ENCODE data around the gene BCL11A. TPM values are rescaled to one million over a fixed set of nuclear protein-coding genes. Genes with fewer than 3 reads are reported as not detected.

Gene BCL11A
- total RNA-seq, 1 donor from 2014 or later, result 29.8 TPM

DNA sequence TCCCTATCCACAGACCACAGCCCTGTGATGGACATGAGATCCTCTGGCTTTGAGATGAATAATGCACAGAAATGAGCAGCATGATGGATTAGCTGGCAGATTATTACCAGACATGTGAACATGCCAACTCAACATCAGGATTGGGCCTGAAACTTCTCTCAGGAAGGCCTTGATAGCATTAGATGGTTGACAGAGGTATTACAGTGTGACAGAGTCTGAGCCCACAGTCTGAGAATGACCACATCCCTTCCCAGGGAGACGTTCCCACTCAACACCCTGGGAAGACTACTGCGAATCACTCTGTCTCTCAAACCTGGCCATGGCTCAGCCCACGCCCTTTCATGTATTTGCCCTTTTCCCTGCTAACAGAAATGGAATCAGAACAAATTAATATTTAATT, 66.9 kb downstream of the BCL11A start:
- Mint-ChIP-seq H3K27me3 (ENCODE audit: low read depth, unreplicated experiment) (no peaks in the 10 kb centered on the region), H3K9me3 (ENCODE audit: unreplicated experiment) (no peaks in the 10 kb centered on the region), H3K4me3 (ENCODE audit: unreplicated experiment) (no peak overlapping the region), H3K4me1 (ENCODE audit: low read depth, unreplicated experiment) (peaks cover 54% of the 10 kb centered on the region), H3K36me3 (ENCODE audit: low read depth, unreplicated experiment) (peaks cover 5% of the 10 kb centered on the region), H3K27ac (ENCODE audit: unreplicated experiment) (peak overlapping the region; percentile 88)
- Histone ChIP-seq H2AFZ (ENCODE audit: low read depth, low read length) (no peak overlapping the region), H3K79me2 (ENCODE audit: insufficient read depth, low read length) (peaks cover 8% of the 10 kb centered on the region), H3K36me3 (ENCODE audit: insufficient read depth, low read length) (no peaks in the 10 kb centered on the region), H3K9me3 (ENCODE audit: insufficient read depth, low read depth, low read length) (no peaks in the 10 kb centered on the region), H3K9ac (ENCODE audit: low read length) (no peak overlapping the region), H3K4me3 (ENCODE audit: insufficient read depth, low read depth, low read length) (no peak overlapping the region), H3K4me2 (ENCODE audit: low read length) (no peak overlapping the region), H3K4me1 (ENCODE audit: insufficient read depth, low read length) (peaks cover 24% of the 10 kb centered on the region), H3K27me3 (ENCODE audit: insufficient read depth, low read length) (no peaks in the 10 kb centered on the region), H3K27ac (ENCODE audit: low read depth, low read length) (no peak overlapping the region), H4K20me1 (ENCODE audit: insufficient read depth, low read length) (no peaks in the 10 kb centered on the region)
- FAIRE-seq (no peak), DNase-seq (ENCODE audit: low read depth) (no peak)
- TF ChIP-seq, protein P1, sequence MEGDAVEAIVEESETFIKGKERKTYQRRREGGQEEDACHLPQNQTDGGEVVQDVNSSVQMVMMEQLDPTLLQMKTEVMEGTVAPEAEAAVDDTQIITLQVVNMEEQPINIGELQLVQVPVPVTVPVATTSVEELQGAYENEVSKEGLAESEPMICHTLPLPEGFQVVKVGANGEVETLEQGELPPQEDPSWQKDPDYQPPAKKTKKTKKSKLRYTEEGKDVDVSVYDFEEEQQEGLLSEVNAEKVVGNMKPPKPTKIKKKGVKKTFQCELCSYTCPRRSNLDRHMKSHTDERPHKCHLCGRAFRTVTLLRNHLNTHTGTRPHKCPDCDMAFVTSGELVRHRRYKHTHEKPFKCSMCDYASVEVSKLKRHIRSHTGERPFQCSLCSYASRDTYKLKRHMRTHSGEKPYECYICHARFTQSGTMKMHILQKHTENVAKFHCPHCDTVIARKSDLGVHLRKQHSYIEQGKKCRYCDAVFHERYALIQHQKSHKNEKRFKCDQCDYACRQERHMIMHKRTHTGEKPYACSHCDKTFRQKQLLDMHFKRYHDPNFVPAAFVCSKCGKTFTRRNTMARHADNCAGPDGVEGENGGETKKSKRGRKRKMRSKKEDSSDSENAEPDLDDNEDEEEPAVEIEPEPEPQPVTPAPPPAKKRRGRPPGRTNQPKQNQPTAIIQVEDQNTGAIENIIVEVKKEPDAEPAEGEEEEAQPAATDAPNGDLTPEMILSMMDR (IDR thresholded peaks at IDR 0.05; ENCODE audit: insufficient read depth, low read depth, low read length), result no peak
- TF ChIP-seq EZH2 (IDR thresholded peaks at IDR 0.05; ENCODE audit: insufficient read depth, low read length), result no peak

DNA sequence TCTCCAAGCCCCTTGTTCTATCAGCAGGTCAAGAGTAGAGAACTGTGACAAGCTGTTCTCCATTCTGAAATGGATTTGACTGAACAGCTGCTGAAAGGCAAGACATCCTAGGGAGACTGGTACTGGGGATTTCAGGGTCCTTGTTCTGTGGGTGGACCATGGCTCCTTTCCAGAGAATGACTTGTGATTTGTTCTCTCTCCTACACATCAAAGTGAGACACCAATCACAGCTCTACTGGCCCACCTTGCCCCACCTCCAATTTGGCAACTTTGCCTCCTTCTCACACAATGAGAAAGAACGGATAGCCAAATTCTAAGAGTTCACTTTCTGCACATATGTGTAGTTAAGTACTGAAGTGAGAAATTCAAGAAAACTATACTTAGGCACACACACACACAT, 67.4 kb downstream of the BCL11A start:
- H4K20me1 ChIP-seq (ENCODE audit: insufficient read depth, low read length), result no peaks in the 10 kb centered on the region
- Mint-ChIP-seq H3K4me3 (ENCODE audit: unreplicated experiment) (no peak overlapping the region), H3K4me1 (ENCODE audit: low read depth, unreplicated experiment) (peaks cover 58% of the 10 kb centered on the region), H3K27ac (ENCODE audit: unreplicated experiment) (peak overlapping the region; percentile 88), H3K27me3 (ENCODE audit: low read depth, unreplicated experiment) (no peaks in the 10 kb centered on the region), H3K9me3 (ENCODE audit: unreplicated experiment) (no peaks in the 10 kb centered on the region), H3K36me3 (ENCODE audit: low read depth, unreplicated experiment) (peaks cover 5% of the 10 kb centered on the region)
- H3K9me3 ChIP-seq (ENCODE audit: insufficient read depth, low read depth, low read length), result no peaks in the 10 kb centered on the region
- peaks cover 12% of the 10 kb centered on the region for H3K79me2 ChIP-seq (ENCODE audit: insufficient read depth, low read length)
- H3K27ac ChIP-seq (ENCODE audit: low read depth, low read length), result no peak overlapping the region
- no peaks in the 10 kb centered on the region for H3K36me3 ChIP-seq (ENCODE audit: insufficient read depth, low read length)
- no peaks in the 10 kb centered on the region for H3K27me3 ChIP-seq (ENCODE audit: insufficient read depth, low read length)
- H3K4me1 ChIP-seq (ENCODE audit: insufficient read depth, low read length), result peaks cover 24% of the 10 kb centered on the region
- no peak overlapping the region for H3K4me2 ChIP-seq (ENCODE audit: low read length)
- FAIRE-seq (no peak), DNase-seq (ENCODE audit: low read depth) (no peak)
- H2AFZ ChIP-seq (ENCODE audit: low read depth, low read length), result no peak overlapping the region
- H3K4me3 ChIP-seq (ENCODE audit: insufficient read depth, low read depth, low read length), result no peak overlapping the region
- H3K9ac ChIP-seq (ENCODE audit: low read length), result no peak overlapping the region
- TF ChIP-seq, protein P1 (IDR thresholded peaks at IDR 0.05; ENCODE audit: insufficient read depth, low read depth, low read length), result no peak
- no peak for TF ChIP-seq EZH2 (IDR thresholded peaks at IDR 0.05; ENCODE audit: insufficient read depth, low read length)

DNA sequence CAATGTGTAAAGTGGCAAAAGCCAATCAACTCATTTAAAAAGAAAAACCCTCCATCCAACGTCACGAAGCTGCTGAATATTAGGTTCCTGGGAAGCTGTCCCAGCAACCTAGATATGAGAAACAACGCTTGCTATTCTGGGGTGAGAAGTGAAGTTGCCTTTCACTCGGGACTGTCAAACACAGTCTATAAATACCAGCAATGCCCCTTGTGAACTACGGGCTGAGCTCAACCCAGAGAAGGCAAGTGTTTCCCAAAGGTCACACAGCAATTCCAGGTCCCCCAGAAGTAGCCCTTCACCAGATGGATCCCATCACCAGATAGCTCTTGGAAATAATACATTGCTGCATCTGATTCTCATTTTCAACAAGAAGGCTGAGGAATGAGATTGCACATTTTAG, 67.9 kb downstream of the BCL11A start:
- Mint-ChIP-seq H3K27me3 (ENCODE audit: low read depth, unreplicated experiment) (no peaks in the 10 kb centered on the region), H3K36me3 (ENCODE audit: low read depth, unreplicated experiment) (peaks cover 5% of the 10 kb centered on the region), H3K4me1 (ENCODE audit: low read depth, unreplicated experiment) (peaks cover 60% of the 10 kb centered on the region), H3K27ac (ENCODE audit: unreplicated experiment) (peak overlapping the region; percentile 88), H3K9me3 (ENCODE audit: unreplicated experiment) (no peaks in the 10 kb centered on the region), H3K4me3 (ENCODE audit: unreplicated experiment) (no peak overlapping the region)
- FAIRE-seq (no peak), DNase-seq (ENCODE audit: low read depth) (no peak)
- Histone ChIP-seq H2AFZ (ENCODE audit: low read depth, low read length) (no peak overlapping the region), H3K4me3 (ENCODE audit: insufficient read depth, low read depth, low read length) (no peak overlapping the region), H3K27me3 (ENCODE audit: insufficient read depth, low read length) (no peaks in the 10 kb centered on the region), H3K9me3 (ENCODE audit: insufficient read depth, low read depth, low read length) (no peaks in the 10 kb centered on the region), H3K36me3 (ENCODE audit: insufficient read depth, low read length) (no peaks in the 10 kb centered on the region), H3K79me2 (ENCODE audit: insufficient read depth, low read length) (peaks cover 17% of the 10 kb centered on the region), H3K4me2 (ENCODE audit: low read length) (no peak overlapping the region), H3K27ac (ENCODE audit: low read depth, low read length) (no peak overlapping the region), H3K4me1 (ENCODE audit: insufficient read depth, low read length) (peaks cover 24% of the 10 kb centered on the region), H3K9ac (ENCODE audit: low read length) (no peak overlapping the region), H4K20me1 (ENCODE audit: insufficient read depth, low read length) (no peaks in the 10 kb centered on the region)
- TF ChIP-seq EZH2 (IDR thresholded peaks at IDR 0.05; ENCODE audit: insufficient read depth, low read length), result no peak
- TF ChIP-seq, protein P1 (IDR thresholded peaks at IDR 0.05; ENCODE audit: insufficient read depth, low read depth, low read length), result no peak
